Transverse colon (tissue), 4 donors: ENCODE measurements around the gene DHRS13.
"Not testable (repeated sequence)": the region's sequence is repeated elsewhere in the genome, so short reads cannot be mapped to it uniquely, and the experiment has no call there.

Experiments used
- POLR2A ChIP-seq: fragments of 450-650 bp; IDR thresholded peaks from one replicate; pipeline ENCODE4 v1.6.1; 2016; ENCODE audit warnings: antibody characterized with exemption, mild to moderate bottlenecking, moderate library complexity
- POLR2AphosphoS5 ChIP-seq, 3 donors: sonication (generic); formaldehyde crosslinking; IDR thresholded peaks; one replicate each; pipeline ENCODE4 v1.6.1; 2016; ENCODE audit warnings: antibody characterized with exemption in 3 of 3
- TF ChIP-seq, protein P1 (sequence below), 5 experiments: fragments of 200-600 bp in 3 of 5; fragments of 450-650 bp in 2 of 5; sonication (generic) in 3 of 5; IDR thresholded peaks; 1 replicate in 2 of 5; 2 replicates in 3 of 5; pipeline ENCODE4 v1.5.1; 2016 to 2017; ENCODE audit warnings: antibody characterized with exemption in 5 of 5, inconsistent platforms in 3 of 5, mild to moderate bottlenecking in 2 of 5, moderate library complexity in 1 of 5

GRCh38 chr17:28934508-28934907 lies 31.6 kb upstream of the DHRS13 start:
- TF ChIP-seq, protein P1, sequence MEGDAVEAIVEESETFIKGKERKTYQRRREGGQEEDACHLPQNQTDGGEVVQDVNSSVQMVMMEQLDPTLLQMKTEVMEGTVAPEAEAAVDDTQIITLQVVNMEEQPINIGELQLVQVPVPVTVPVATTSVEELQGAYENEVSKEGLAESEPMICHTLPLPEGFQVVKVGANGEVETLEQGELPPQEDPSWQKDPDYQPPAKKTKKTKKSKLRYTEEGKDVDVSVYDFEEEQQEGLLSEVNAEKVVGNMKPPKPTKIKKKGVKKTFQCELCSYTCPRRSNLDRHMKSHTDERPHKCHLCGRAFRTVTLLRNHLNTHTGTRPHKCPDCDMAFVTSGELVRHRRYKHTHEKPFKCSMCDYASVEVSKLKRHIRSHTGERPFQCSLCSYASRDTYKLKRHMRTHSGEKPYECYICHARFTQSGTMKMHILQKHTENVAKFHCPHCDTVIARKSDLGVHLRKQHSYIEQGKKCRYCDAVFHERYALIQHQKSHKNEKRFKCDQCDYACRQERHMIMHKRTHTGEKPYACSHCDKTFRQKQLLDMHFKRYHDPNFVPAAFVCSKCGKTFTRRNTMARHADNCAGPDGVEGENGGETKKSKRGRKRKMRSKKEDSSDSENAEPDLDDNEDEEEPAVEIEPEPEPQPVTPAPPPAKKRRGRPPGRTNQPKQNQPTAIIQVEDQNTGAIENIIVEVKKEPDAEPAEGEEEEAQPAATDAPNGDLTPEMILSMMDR (IDR thresholded peaks at IDR 0.05): not testable (repeated sequence)
- TF ChIP-seq POLR2A; POLR2AphosphoS5 (IDR thresholded peaks at IDR 0.05): not testable (repeated sequence)
